Hepatocyte (in vitro differentiated cells): Measurements from ENCODE around the gene BLTP3A.
"Not testable (repeated sequence)": the region's sequence is repeated elsewhere in the genome, so short reads cannot be mapped to it uniquely, and the experiment has no call there.

ENCODE experiments used
- EZH2 ChIP-seq: fragments of 200-600 bp; sonication (generic); IDR thresholded peaks from 2 replicates; pipeline ENCODE4 v1.6.1; 2016; ENCODE audit warnings: antibody characterized with exemption, mild to moderate bottlenecking, borderline replicate concordance
- EZH2phosphoT487 ChIP-seq: fragments of 200-600 bp; sonication (generic); IDR thresholded peaks from one replicate; pipeline ENCODE4 v1.6.1; 2018; ENCODE audit warnings: antibody characterized with exemption, mild to moderate bottlenecking, low read depth, moderate library complexity; ENCODE audit not compliant: unreplicated experiment, severe bottlenecking
- TF ChIP-seq, protein P1 (sequence below): fragments of 200-600 bp; sonication (generic); IDR thresholded peaks from 2 replicates; pipeline ENCODE4 v1.5.1; 2016; ENCODE audit warnings: antibody characterized with exemption, mild to moderate bottlenecking; ENCODE audit not compliant: poor library complexity

GRCh38 chr6:34818872-34819570 lies 27.1 kb downstream of the BLTP3A start:
- TF ChIP-seq, protein P1, sequence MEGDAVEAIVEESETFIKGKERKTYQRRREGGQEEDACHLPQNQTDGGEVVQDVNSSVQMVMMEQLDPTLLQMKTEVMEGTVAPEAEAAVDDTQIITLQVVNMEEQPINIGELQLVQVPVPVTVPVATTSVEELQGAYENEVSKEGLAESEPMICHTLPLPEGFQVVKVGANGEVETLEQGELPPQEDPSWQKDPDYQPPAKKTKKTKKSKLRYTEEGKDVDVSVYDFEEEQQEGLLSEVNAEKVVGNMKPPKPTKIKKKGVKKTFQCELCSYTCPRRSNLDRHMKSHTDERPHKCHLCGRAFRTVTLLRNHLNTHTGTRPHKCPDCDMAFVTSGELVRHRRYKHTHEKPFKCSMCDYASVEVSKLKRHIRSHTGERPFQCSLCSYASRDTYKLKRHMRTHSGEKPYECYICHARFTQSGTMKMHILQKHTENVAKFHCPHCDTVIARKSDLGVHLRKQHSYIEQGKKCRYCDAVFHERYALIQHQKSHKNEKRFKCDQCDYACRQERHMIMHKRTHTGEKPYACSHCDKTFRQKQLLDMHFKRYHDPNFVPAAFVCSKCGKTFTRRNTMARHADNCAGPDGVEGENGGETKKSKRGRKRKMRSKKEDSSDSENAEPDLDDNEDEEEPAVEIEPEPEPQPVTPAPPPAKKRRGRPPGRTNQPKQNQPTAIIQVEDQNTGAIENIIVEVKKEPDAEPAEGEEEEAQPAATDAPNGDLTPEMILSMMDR, result not testable (repeated sequence)
- not testable (repeated sequence) for TF ChIP-seq EZH2, EZH2phosphoT487
